HepG2 (cell line): ENCODE results near the gene F12. TPM values are rescaled to one million over a fixed set of nuclear protein-coding genes. Genes with fewer than 3 reads are reported as not detected.

Source experiments
- ATF1 ChIP-seq: IDR thresholded peaks from 2 replicates; pipeline ENCODE4 v1.6.1; 2016; ENCODE audit warnings: mild to moderate bottlenecking, control low read depth
- MATR3 ChIP-seq: sonication (generic); formaldehyde crosslinking; IDR thresholded peaks from 2 replicates; pipeline ENCODE4 v1.4.0; 2020; ENCODE audit warnings: missing genetic modification reagents
- MEIS1 ChIP-seq: sonication (generic); formaldehyde crosslinking; IDR thresholded peaks from 2 replicates; pipeline ENCODE4 v1.9.0; 2021; ENCODE audit warnings: mild to moderate bottlenecking, missing genetic modification reagents, moderate library complexity, borderline replicate concordance
- NR2C2 ChIP-seq: sonication (generic); formaldehyde crosslinking; IDR thresholded peaks from 2 replicates; pipeline ENCODE4 v1.4.0; 2020; ENCODE audit warnings: missing genetic modification reagents, mild to moderate bottlenecking, moderate library complexity, borderline replicate concordance
- REPIN1 ChIP-seq: sonication (generic); formaldehyde crosslinking; IDR thresholded peaks from 2 replicates; pipeline ENCODE4 v1.8.0; 2022; ENCODE audit warnings: missing genetic modification reagents, low read depth, mild to moderate bottlenecking, borderline replicate concordance
- RXRA ChIP-seq: sonication (generic); formaldehyde crosslinking; IDR thresholded peaks from 2 replicates; pipeline ENCODE4 v1.5.1; 2020; ENCODE audit warnings: missing genetic modification reagents
- SOX5 ChIP-seq: IDR thresholded peaks from 2 replicates; pipeline ENCODE4 v1.6.1; 2016; ENCODE audit warnings: borderline replicate concordance
- TARDBP ChIP-seq: sonication (generic); formaldehyde crosslinking; IDR thresholded peaks from 2 replicates; pipeline ENCODE4 v1.8.0; 2022; ENCODE audit warnings: mild to moderate bottlenecking, missing genetic modification reagents
- YY1 ChIP-seq: IDR thresholded peaks from 2 replicates; pipeline ENCODE4 v1.6.1; 2011; ENCODE audit warnings: low read length, low read depth, moderate library complexity, mild to moderate bottlenecking; ENCODE audit not compliant: insufficient read depth, insufficient replicate concordance
- ZNF329 ChIP-seq: sonication (generic); formaldehyde crosslinking; IDR thresholded peaks from 2 replicates; pipeline ENCODE4 v1.9.0; 2021; ENCODE audit warnings: low read depth, mild to moderate bottlenecking, missing genetic modification reagents
- ZNF562 ChIP-seq: sonication (generic); formaldehyde crosslinking; IDR thresholded peaks from 2 replicates; pipeline ENCODE4 v1.8.0; 2022; ENCODE audit warnings: missing genetic modification reagents, borderline replicate concordance
- ZNF660 ChIP-seq: sonication (generic); formaldehyde crosslinking; IDR thresholded peaks from 2 replicates; pipeline ENCODE4 v1.5.1; 2020; ENCODE audit warnings: mild to moderate bottlenecking, low read depth, missing genetic modification reagents, borderline replicate concordance
- polyA plus RNA-seq, 8 experiments: library from polyadenylated mRNA; depleted of rRNA in 3 of 8; stranded (reverse) in 7 of 8; unstranded in 1 of 8; fragments of >200 nt; fragmentation: Illumina TruSeq in 4 of 8; extraction: Trizol in 4 of 8; gene quantifications; 2 replicates each; pipeline versions ENCODE4 v1.2.1 to v1.2.3, GENCODE V29; 2011 to 2016; ENCODE audit warnings: low read depth in 4 of 8, missing spikeins in 1 of 8, mixed read lengths in 1 of 8; ENCODE audit not compliant: insufficient read depth in 1 of 8
- total RNA-seq, 5 experiments: library from RNA; depleted of rRNA; stranded (reverse); fragments of >200 nt; fragmentation: Illumina TruSeq; extraction: Trizol; gene quantifications; 2 replicates each; pipeline ENCODE4 v1.2.3, GENCODE V29; 2016; ENCODE audit warnings: low read depth in 1 of 5
- TF ChIP-seq, protein P1 (sequence below), 2 experiments: sonication (generic) in 1 of 2; formaldehyde crosslinking in 1 of 2; IDR thresholded peaks; 2 replicates each; pipeline versions ENCODE4 v1.6.1 to v1.9.0; 2014 to 2022; ENCODE audit warnings: antibody characterized with exemption in 1 of 2, borderline replicate concordance in 1 of 2, inconsistent platforms in 1 of 2, low read depth in 1 of 2, missing genetic modification reagents in 1 of 2
- TF ChIP-seq, protein P2 (sequence below): sonication (generic); formaldehyde crosslinking; IDR thresholded peaks from 2 replicates; pipeline ENCODE4 v1.4.0; 2020; ENCODE audit warnings: mild to moderate bottlenecking, missing genetic modification reagents
- TF ChIP-seq, protein P3 (sequence below), 2 experiments: sonication (generic) in 1 of 2; formaldehyde crosslinking in 1 of 2; IDR thresholded peaks; 2 replicates each; pipeline versions ENCODE4 v1.5.1 to v1.6.1; 2011 to 2020; ENCODE audit warnings: borderline replicate concordance in 1 of 2, low read depth in 1 of 2, low read length in 1 of 2, mild to moderate bottlenecking in 1 of 2, missing genetic modification reagents in 1 of 2, moderate library complexity in 1 of 2
- TF ChIP-seq, protein P4 (sequence below): IDR thresholded peaks from 2 replicates; pipeline ENCODE4 v1.6.1; 2016

F12 gene
- total and polyA plus RNA-seq, 2 of the 13 experiments (the other 11 are each of a cell fraction or from before 2014, with no cell fraction given) = 2.5 to 3.0 TPM

DNA sequence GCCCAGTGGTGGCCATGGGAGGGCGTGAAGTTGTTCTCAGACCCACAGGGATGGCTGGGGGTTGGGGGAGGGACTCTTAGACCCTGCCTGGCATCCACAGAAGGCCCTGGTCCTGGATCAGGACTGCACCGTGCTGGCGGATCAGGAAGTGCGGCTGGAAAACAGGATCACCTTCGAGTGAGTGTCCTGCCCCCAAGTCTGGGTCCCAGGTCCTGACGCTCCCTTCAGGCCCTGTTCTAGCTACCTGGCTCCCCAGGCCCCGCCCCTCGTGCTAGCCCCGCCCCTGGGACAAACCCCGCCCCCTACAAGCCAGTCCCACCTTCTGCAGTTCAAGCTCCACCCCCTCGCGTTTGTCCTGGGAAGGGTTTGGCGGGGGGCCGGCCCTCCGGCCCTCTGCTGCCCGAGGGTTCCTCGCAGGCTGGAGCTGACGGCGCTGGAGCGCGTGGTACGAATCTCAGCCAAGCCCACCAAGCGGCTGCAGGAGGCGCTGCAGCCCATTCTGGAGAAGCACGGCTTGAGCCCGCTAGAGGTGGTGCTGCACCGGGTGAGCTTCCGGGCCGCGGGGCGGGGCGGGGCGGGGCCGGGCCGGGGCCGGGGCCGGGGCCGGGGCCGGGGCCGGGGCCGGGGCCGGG lies 38.8 kb downstream of the F12 start (continued):
- TF ChIP-seq, protein P1, sequence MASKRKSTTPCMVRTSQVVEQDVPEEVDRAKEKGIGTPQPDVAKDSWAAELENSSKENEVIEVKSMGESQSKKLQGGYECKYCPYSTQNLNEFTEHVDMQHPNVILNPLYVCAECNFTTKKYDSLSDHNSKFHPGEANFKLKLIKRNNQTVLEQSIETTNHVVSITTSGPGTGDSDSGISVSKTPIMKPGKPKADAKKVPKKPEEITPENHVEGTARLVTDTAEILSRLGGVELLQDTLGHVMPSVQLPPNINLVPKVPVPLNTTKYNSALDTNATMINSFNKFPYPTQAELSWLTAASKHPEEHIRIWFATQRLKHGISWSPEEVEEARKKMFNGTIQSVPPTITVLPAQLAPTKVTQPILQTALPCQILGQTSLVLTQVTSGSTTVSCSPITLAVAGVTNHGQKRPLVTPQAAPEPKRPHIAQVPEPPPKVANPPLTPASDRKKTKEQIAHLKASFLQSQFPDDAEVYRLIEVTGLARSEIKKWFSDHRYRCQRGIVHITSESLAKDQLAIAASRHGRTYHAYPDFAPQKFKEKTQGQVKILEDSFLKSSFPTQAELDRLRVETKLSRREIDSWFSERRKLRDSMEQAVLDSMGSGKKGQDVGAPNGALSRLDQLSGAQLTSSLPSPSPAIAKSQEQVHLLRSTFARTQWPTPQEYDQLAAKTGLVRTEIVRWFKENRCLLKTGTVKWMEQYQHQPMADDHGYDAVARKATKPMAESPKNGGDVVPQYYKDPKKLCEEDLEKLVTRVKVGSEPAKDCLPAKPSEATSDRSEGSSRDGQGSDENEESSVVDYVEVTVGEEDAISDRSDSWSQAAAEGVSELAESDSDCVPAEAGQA (IDR thresholded peaks at IDR 0.05; ENCODE audit: low read depth) = 0 out of 2 replicates have a peak, but pooled peaks have one; percentile 30
- TF ChIP-seq, protein P1 (CRISPR knock-in tag; IDR thresholded peaks at IDR 0.05; ENCODE audit: borderline replicate concordance) = no peak
- peak; percentile 67; the same call in 1 of the 2 replicates for TF ChIP-seq REPIN1 (CRISPR knock-in tag)
- TF ChIP-seq ZNF329 (CRISPR knock-in tag) = 0 out of 2 replicates have a peak, but pooled peaks have one; percentile 62
- TF ChIP-seq ATF1 = no peak
- TF ChIP-seq ZNF660 (CRISPR knock-in tag) = no peak
- TF ChIP-seq RXRA (CRISPR knock-in tag) = peak; percentile 56
- 0 out of 2 replicates have a peak, but pooled peaks have one; percentile 37 for TF ChIP-seq TARDBP (CRISPR knock-in tag)
- no peak for TF ChIP-seq MEIS1 (CRISPR knock-in tag)
- TF ChIP-seq NR2C2 (CRISPR knock-in tag) = peak; percentile 41; the same call in 1 of the 2 replicates
- TF ChIP-seq, protein P2, sequence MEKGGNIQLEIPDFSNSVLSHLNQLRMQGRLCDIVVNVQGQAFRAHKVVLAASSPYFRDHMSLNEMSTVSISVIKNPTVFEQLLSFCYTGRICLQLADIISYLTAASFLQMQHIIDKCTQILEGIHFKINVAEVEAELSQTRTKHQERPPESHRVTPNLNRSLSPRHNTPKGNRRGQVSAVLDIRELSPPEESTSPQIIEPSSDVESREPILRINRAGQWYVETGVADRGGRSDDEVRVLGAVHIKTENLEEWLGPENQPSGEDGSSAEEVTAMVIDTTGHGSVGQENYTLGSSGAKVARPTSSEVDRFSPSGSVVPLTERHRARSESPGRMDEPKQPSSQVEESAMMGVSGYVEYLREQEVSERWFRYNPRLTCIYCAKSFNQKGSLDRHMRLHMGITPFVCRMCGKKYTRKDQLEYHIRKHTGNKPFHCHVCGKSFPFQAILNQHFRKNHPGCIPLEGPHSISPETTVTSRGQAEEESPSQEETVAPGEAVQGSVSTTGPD (CRISPR knock-in tag) = no peak
- TF ChIP-seq SOX5 = peak; percentile 58; the same call in 1 of the 2 replicates
- no peak for TF ChIP-seq MATR3 (CRISPR knock-in tag)
- TF ChIP-seq, protein P3, sequence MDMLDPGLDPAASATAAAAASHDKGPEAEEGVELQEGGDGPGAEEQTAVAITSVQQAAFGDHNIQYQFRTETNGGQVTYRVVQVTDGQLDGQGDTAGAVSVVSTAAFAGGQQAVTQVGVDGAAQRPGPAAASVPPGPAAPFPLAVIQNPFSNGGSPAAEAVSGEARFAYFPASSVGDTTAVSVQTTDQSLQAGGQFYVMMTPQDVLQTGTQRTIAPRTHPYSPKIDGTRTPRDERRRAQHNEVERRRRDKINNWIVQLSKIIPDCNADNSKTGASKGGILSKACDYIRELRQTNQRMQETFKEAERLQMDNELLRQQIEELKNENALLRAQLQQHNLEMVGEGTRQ (IDR thresholded peaks at IDR 0.05; ENCODE audit: low read depth, low read length) = no peak
- TF ChIP-seq, protein P3 (CRISPR knock-in tag; IDR thresholded peaks at IDR 0.05; ENCODE audit: borderline replicate concordance) = no peak
- no peak for TF ChIP-seq ZNF562 (CRISPR knock-in tag)
- peak; percentile 69 for TF ChIP-seq YY1
- TF ChIP-seq, protein P4, sequence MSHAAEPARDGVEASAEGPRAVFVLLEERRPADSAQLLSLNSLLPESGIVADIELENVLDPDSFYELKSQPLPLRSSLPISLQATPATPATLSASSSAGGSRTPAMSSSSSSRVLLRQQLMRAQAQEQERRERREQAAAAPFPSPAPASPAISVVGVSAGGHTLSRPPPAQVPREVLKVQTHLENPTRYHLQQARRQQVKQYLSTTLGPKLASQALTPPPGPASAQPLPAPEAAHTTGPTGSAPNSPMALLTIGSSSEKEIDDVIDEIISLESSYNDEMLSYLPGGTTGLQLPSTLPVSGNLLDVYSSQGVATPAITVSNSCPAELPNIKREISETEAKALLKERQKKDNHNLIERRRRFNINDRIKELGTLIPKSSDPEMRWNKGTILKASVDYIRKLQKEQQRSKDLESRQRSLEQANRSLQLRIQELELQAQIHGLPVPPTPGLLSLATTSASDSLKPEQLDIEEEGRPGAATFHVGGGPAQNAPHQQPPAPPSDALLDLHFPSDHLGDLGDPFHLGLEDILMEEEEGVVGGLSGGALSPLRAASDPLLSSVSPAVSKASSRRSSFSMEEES = peak; percentile 75; the same call in 1 of the 2 replicates
